IMR-90 (cell line): Measurements from ENCODE around the gene CGB1. TPM values are rescaled to one million over a fixed set of nuclear protein-coding genes. Genes with fewer than 3 reads are reported as not detected.

ENCODE experiments used
- ATAC-seq: fragments of 200-7000 bp; cut with Tn5 transposase; 2 replicates; pipeline ENCODE4 v1.9.1; 2020; ENCODE audit warnings: low read depth, mild to moderate bottlenecking, moderate library complexity
- BruUV-seq: library from RNA; stranded (reverse); fragments of 400-500 nt; replicated peaks from 2 replicates; lab custom pipeline; 2021; lab: Mats Ljungman, UMichigan
- CTCF ChIA-PET: fragments of 300-600 bp; formaldehyde crosslinking; extraction: SDS; loops from one replicate; lab custom pipeline; 2021; ENCODE audit warnings: antibody characterized with exemption; lab: Yijun Ruan, JAX
- POLR2A ChIA-PET: fragments of 300-600 bp; sonication (Branson Sonifier 250); formaldehyde crosslinking; loops from one replicate; lab custom pipeline; 2022; ENCODE audit warnings: antibody characterized with exemption; ENCODE audit not compliant: unreplicated experiment; lab: Charles Lee
- DNase-seq: peaks from one replicate; pipeline ENCODE4 v3.0.0; 2013
- H2AFZ ChIP-seq: replicated peaks from 2 replicates; pipeline ENCODE3; 2013; ENCODE audit warnings: low read length, mild to moderate bottlenecking; ENCODE audit not compliant: poor library complexity
- H2AK5ac ChIP-seq: 2 replicates; pipeline ENCODE4 v1.6.1; 2013; ENCODE audit warnings: low read depth, low read length, inconsistent platforms
- H2AK9ac ChIP-seq: replicated peaks from 2 replicates; pipeline ENCODE3; 2013; ENCODE audit warnings: mild to moderate bottlenecking, low read depth, low read length, moderate library complexity; ENCODE audit not compliant: poor library complexity
- H2BK120ac ChIP-seq: 2 replicates; pipeline ENCODE4 v1.6.1; 2013; ENCODE audit warnings: low read depth, low read length, inconsistent platforms
- H2BK15ac ChIP-seq: 3 replicates; pipeline ENCODE4 v1.6.1; 2013; ENCODE audit warnings: low read depth, low read length, inconsistent platforms
- H2BK20ac ChIP-seq: 2 replicates; pipeline ENCODE4 v1.6.1; 2013; ENCODE audit warnings: low read depth, mild to moderate bottlenecking, inconsistent platforms, low read length, moderate library complexity
- H2BK5ac ChIP-seq: 2 replicates; pipeline ENCODE4 v1.6.1; 2013; ENCODE audit warnings: mild to moderate bottlenecking, low read depth, low read length, inconsistent platforms; ENCODE audit not compliant: poor library complexity, severe bottlenecking
- H3K14ac ChIP-seq: replicated peaks from 2 replicates; pipeline ENCODE4 v1.6.1; 2013; ENCODE audit warnings: low read depth, low read length, inconsistent platforms
- H3K18ac ChIP-seq: 2 replicates; pipeline ENCODE4 v1.6.1; 2013; ENCODE audit warnings: low read depth, low read length, control low read depth
- H3K23ac ChIP-seq: 2 replicates; pipeline ENCODE4 v1.6.1; 2013; ENCODE audit warnings: low read depth, low read length, inconsistent platforms
- H3K27ac ChIP-seq: 2 replicates; pipeline ENCODE4 v1.5.1; 2013; ENCODE audit warnings: mild to moderate bottlenecking, control low read depth, low read length; ENCODE audit not compliant: insufficient read depth
- H3K27me3 ChIP-seq: 2 replicates; pipeline ENCODE4 v1.6.1; 2013; ENCODE audit warnings: low read length; ENCODE audit not compliant: control insufficient read depth, insufficient read depth
- H3K36me3 ChIP-seq: 2 replicates; pipeline ENCODE4 v1.6.1; 2013; ENCODE audit warnings: low read length, mixed read lengths; ENCODE audit not compliant: control insufficient read depth, insufficient read depth
- H3K4ac ChIP-seq: 2 replicates; pipeline ENCODE4 v1.6.1; 2013; ENCODE audit warnings: low read depth, low read length, inconsistent platforms
- H3K4me1 ChIP-seq: 2 replicates; pipeline ENCODE4 v1.6.1; 2013; ENCODE audit warnings: low read length, mixed read lengths; ENCODE audit not compliant: control insufficient read depth, insufficient read depth
- H3K4me2 ChIP-seq: 2 replicates; pipeline ENCODE4 v1.6.1; 2013; ENCODE audit warnings: low read depth, mild to moderate bottlenecking, control low read depth, low read length, moderate library complexity
- H3K4me3 ChIP-seq: 2 replicates; pipeline ENCODE4 v1.5.1; 2013; ENCODE audit warnings: low read depth, mild to moderate bottlenecking, control low read depth, low read length, moderate library complexity; ENCODE audit not compliant: insufficient read depth
- H3K56ac ChIP-seq: 2 replicates; pipeline ENCODE4 v1.6.1; 2013; ENCODE audit warnings: low read length, inconsistent platforms; ENCODE audit not compliant: insufficient read depth; ENCODE audit errors: extremely low read depth
- H3K79me1 ChIP-seq, 2 experiments: 2 replicates each; pipeline ENCODE4 v1.6.1; 2013; ENCODE audit warnings: low read length in 2 of 2, inconsistent platforms in 1 of 2, low read depth in 1 of 2
- H3K9ac ChIP-seq: 2 replicates; pipeline ENCODE4 v1.6.1; 2013; ENCODE audit warnings: low read depth, low read length, control low read depth
- H3K9me1 ChIP-seq: 2 replicates; pipeline ENCODE4 v1.6.1; 2013; ENCODE audit warnings: low read length, inconsistent platforms; ENCODE audit not compliant: insufficient read depth
- H3K9me3 ChIP-seq: 2 replicates; pipeline ENCODE4 v1.6.1; 2013; ENCODE audit warnings: low read length; ENCODE audit not compliant: control insufficient read depth, insufficient read depth
- H4K20me1 ChIP-seq: 2 replicates; pipeline ENCODE4 v1.6.1; 2013; ENCODE audit warnings: low read length, inconsistent platforms; ENCODE audit not compliant: insufficient read depth
- H4K5ac ChIP-seq: 2 replicates; pipeline ENCODE4 v1.6.1; 2013; ENCODE audit warnings: mild to moderate bottlenecking, low read depth, low read length, control low read depth
- H4K8ac ChIP-seq, 2 experiments: 2 replicates each; pipeline ENCODE4 v1.6.1; 2013; ENCODE audit warnings: low read depth in 2 of 2, low read length in 2 of 2, control low read depth in 1 of 2, inconsistent platforms in 1 of 2
- H4K91ac ChIP-seq: 2 replicates; pipeline ENCODE4 v1.6.1; 2013; ENCODE audit warnings: low read depth, low read length, inconsistent platforms; ENCODE audit not compliant: insufficient read depth
- BHLHE40 ChIP-seq: fragments of 150-350 bp; IDR thresholded peaks from 2 replicates; pipeline ENCODE4 v1.6.1; 2016; ENCODE audit warnings: mild to moderate bottlenecking, low read depth, low read length
- SMC3 ChIP-seq: fragments of 150-350 bp; IDR thresholded peaks from 2 replicates; pipeline ENCODE4 v1.6.1; 2016; ENCODE audit warnings: low read depth, mild to moderate bottlenecking, antibody characterized with exemption, low read length, moderate library complexity
- USF2 ChIP-seq: fragments of 150-350 bp; IDR thresholded peaks from 2 replicates; pipeline ENCODE4 v1.6.1; 2017; ENCODE audit warnings: mild to moderate bottlenecking, antibody characterized with exemption, low read length, low read depth
- WGBS, 2 experiments: methylation state at CpG; one replicate each; pipeline versions ENCODE4 v1.1.5 to v1.1.7; 2013; ENCODE audit warnings: missing lambda C conversion rate in 2 of 2; ENCODE audit not compliant: insufficient read length in 1 of 2; ENCODE audit errors: extremely low coverage in 2 of 2; 5-methylcytosine and 5-hydroxymethylcytosine counted together
- dilution Hi-C: fragments of 300-500 bp; cut with HindIII; formaldehyde crosslinking; loops from one replicate; pipeline ENCODE4 v1.14.3; 2018; ENCODE audit warnings: low sequenced_read_pairs; ENCODE audit not compliant: unreplicated experiment
- in situ Hi-C: fragments of 300-500 bp; cut with MboI; formaldehyde crosslinking; loops from 3 replicates; pipeline ENCODE4 v1.14.3; 2019; ENCODE audit warnings: low sequenced_read_pairs, inconsistent platforms, mixed read lengths
- intact Hi-C: fragments of 100-400 bp; cut with micrococcal nuclease; formaldehyde crosslinking; loops from 2 replicates; pipeline ENCODE4 v1.10.0; 2022
- polyA plus RNA-seq, 3 experiments: library from polyadenylated mRNA; depleted of rRNA; stranded (reverse); fragments of >200 nt; gene quantifications; 2 replicates each; pipeline ENCODE4 v1.2.3, GENCODE V29; 2012; ENCODE audit warnings: low replicate concordance in 1 of 3
- total RNA-seq: library from RNA; depleted of rRNA; stranded (reverse); fragments of >200 nt; gene quantifications from 2 replicates; pipeline ENCODE4 v1.2.3, GENCODE V29; 2012

The CGB1 gene
- total and polyA plus RNA-seq, 2 of the 4 experiments (the other 2 are of a cell fraction) = not detected

- no peak overlapping the region for H4K8ac ChIP-seq
- H3K18ac ChIP-seq = no peak overlapping the region
- no peak overlapping the region for H2BK15ac ChIP-seq
- H3K9me1 ChIP-seq = peaks cover 13% of the 10 kb centered on the region
- H2AK9ac ChIP-seq = no peak overlapping the region
- H2AK5ac ChIP-seq = no peak overlapping the region
- no peak overlapping the region for H4K91ac ChIP-seq
- no peaks in the 10 kb centered on the region for H3K27me3 ChIP-seq
- no peak overlapping the region for H3K27ac ChIP-seq
- no TSS peak for BruUV-seq
- H3K36me3 ChIP-seq = peaks cover 42% of the 10 kb centered on the region
- no peak overlapping the region for H2BK5ac ChIP-seq
- no peak overlapping the region for H2BK120ac ChIP-seq
- POLR2A ChIA-PET = no interaction called here
- 86% methylated on average over 6 of the region's 17 CpGs; no CpG with 5 or more reads in 1 of the 2 experiments for WGBS, 2 experiments
- H3K23ac ChIP-seq = no peak overlapping the region
- intact Hi-C loops = loop anchor here (5.0 to 10.0 kb wide), 3 partner anchors 68 to 215 kb away; partner anchors contain the start of genes CGB7 and KCNA7
- ATAC-seq (no peak), DNase-seq (no peak)
- H3K79me1 ChIP-seq = peaks cover 24 to 78% of the 10 kb centered on the region in 2 experiments
- CTCF ChIA-PET = interaction anchor here (1.0 kb wide), 1 partner anchor 10 kb away, joined by 4 read pairs; no protein-coding TSS in a partner anchor
- dilution Hi-C loops = no loop called here
- no peak overlapping the region for H3K4me3 ChIP-seq
- no peak overlapping the region for H3K4me2 ChIP-seq
- TF ChIP-seq USF2 = no peak
- TF ChIP-seq SMC3 = no peak
- no peak for TF ChIP-seq BHLHE40
- no peak overlapping the region for H3K14ac ChIP-seq
- no peak overlapping the region for H4K5ac ChIP-seq
- H3K9me3 ChIP-seq = no peaks in the 10 kb centered on the region
- H4K20me1 ChIP-seq = peaks cover 28% of the 10 kb centered on the region
- H3K4ac ChIP-seq = no peak overlapping the region
- H3K4me1 ChIP-seq = peaks cover 11% of the 10 kb centered on the region
- no peak overlapping the region for H2BK20ac ChIP-seq
- in situ Hi-C loops = no loop called here
- H3K56ac ChIP-seq = no peak overlapping the region
- no peak overlapping the region for H3K9ac ChIP-seq
- no peak overlapping the region for H2AFZ ChIP-seq
These were observed 46.9 kb downstream of the CGB1 start for GRCh38 chr19:48989701-48990291.
